ENCODE results near the gene CHRND.
A peak's percentile ranks its signal among the peaks of the same experiment; 100 is the strongest.

The CHRND gene

DNA sequence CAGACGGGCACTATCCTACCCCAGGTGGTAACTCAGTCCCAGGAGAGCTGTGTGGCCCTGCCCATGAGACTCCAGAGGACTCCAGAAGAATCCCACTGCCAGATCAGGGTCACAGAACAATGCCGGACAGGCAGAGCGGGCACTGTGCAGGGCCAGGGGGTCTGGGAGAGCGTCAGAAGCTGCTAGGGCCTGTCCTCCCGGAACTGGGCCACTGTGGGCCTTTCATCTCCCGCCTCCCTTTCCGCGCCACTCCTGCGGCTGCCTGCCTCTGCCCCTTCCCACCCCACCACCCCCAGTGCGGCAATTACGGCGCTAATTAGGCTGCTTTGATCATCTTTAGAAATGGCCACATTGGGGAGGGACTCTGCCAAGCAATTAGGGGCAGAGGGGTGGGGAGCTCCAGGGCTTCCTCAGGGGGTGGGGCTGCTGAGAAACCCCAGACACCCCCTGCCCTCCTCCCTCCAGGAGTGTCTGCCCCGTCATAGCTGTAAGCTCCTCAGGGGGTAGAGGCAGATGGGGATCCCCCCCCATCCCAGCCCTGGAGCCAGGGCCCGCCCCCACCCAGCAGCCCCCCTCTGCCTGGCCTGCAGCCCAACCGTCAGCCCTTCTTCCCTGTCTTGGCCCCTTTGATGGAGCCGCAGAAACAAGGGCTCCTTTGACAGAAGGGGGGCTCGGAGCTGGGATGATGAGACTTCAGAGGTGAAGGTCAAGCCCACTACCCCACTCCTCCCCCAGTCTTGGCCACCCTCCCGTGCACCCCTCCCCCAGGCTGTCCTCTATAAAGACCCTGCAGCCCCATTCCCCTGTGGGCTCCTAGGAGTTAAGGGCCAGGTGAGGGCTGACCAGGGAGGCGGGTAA lies 6.2 kb upstream of the CHRND start, which contains the start of gene PRSS56:
PRSS56 (plus strand) TSS at position 808 of the 858 bp plus-strand sequence. CDS start 211 bp downstream, outside the sequence.
- no peak for DNase-seq (ENCODE audit: low read depth, low spot score)
- H3K4me3 ChIP-seq (ENCODE audit: low read depth, low read length): no peak within 1 kb of the TSS
- CTCF ChIA-PET: interaction anchor here (0.7 to 5.5 kb wide), 13 partner anchors 8 to 667 kb away, joined by 3 to 41 read pairs (median 5); no protein-coding TSS in a partner anchor
- TF ChIP-seq CTCF (IDR thresholded peaks at IDR 0.05; ENCODE audit: insufficient read depth, low read length, missing control alignments): no peak
- POLR2A ChIA-PET: no interaction called here

- no peak for DNase-seq (ENCODE audit: low read depth, low spot score)
- ChIA-PET CTCF (interaction anchor here (1.0 to 5.5 kb wide), 13 partner anchors 9 to 667 kb away, joined by 3 to 41 read pairs (median 8); no protein-coding TSS in a partner anchor), POLR2A (no interaction called here)
- H3K4me3 ChIP-seq (ENCODE audit: low read depth, low read length): no peak overlapping the region
- no peak for TF ChIP-seq CTCF (IDR thresholded peaks at IDR 0.05; ENCODE audit: insufficient read depth, low read length, missing control alignments)
Observed at GRCh38 chr2:232520489-232520888, 5.5 kb upstream of the CHRND start.

- no peak for TF ChIP-seq CTCF (IDR thresholded peaks at IDR 0.05; ENCODE audit: insufficient read depth, low read length, missing control alignments)
- ChIA-PET POLR2A (no interaction called here), CTCF (interaction anchor here (0.9 to 5.5 kb wide), 18 partner anchors 10 to 668 kb away, joined by 3 to 41 read pairs (median 4); partner anchors contain the start of genes EIF4E2 and TIGD1)
- H3K4me3 ChIP-seq (ENCODE audit: low read depth, low read length): no peak overlapping the region
- no peak for DNase-seq (ENCODE audit: low read depth, low spot score)
Observed at GRCh38 chr2:232521098-232521497, 4.9 kb upstream of the CHRND start.

GRCh38 chr2:232521959-232522622 lies 3.9 kb upstream of the CHRND start:
- no peak overlapping the region for H3K4me3 ChIP-seq (ENCODE audit: low read depth, low read length)
- CTCF ChIA-PET: interaction anchor here (0.9 to 5.5 kb wide), 20 partner anchors 10 to 894 kb away, joined by 3 to 41 read pairs (median 4); partner anchors contain the start of genes EIF4E2 and TIGD1
- peak; percentile 74 for TF ChIP-seq CTCF (IDR thresholded peaks at IDR 0.05; ENCODE audit: insufficient read depth, low read length, missing control alignments)
- DNase-seq (ENCODE audit: low read depth, low spot score): no peak
- POLR2A ChIA-PET: no interaction called here

DNA sequence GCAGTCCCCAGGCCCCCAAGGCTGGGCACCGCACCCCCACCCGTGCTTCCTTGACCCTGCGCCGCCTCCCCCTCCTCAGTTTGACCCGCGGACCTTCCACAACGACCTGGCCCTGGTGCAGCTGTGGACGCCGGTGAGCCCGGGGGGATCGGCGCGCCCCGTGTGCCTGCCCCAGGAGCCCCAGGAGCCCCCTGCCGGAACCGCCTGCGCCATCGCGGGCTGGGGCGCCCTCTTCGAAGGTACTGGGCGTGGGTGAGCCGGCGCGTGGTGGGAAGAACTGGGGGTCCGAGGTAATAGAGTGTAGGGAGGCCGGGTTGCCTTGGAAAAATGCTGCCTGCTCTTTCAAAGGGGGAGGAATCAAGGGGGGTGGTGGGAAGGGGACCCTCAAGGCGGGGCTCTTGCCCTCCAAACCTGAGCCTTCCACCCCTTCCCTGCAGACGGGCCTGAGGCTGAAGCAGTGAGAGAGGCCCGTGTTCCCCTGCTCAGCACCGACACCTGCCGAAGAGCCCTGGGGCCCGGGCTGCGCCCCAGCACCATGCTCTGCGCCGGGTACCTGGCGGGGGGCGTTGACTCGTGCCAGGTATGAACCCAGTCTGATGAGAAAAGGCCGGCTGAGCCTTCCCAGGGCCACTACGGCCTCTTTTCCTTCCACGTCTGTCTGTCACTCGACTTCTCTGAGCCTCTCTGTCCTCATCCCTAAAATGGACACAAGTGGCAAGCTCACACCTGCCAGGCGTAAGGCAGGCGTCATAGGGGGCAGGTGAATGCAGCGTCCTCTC lies 3.1 kb upstream of the CHRND start:
- no peak for DNase-seq (ENCODE audit: low read depth, low spot score)
- H3K4me3 ChIP-seq (ENCODE audit: low read depth, low read length): no peak overlapping the region
- TF ChIP-seq CTCF (IDR thresholded peaks at IDR 0.05; ENCODE audit: insufficient read depth, low read length, missing control alignments): no peak
- ChIA-PET CTCF (interaction anchor here (0.9 to 5.5 kb wide), 18 partner anchors 10 to 895 kb away, joined by 3 to 41 read pairs (median 6); partner anchors contain the start of gene CHRNG), POLR2A (no interaction called here)

Measured in AG04449 (cell line).